Common myeloid progenitor, CD34-positive (primary cell): ENCODE results near the gene MRGPRD.

ENCODE experiments used
- CTCF ChIA-PET: fragments of 350-600 bp; sonication (Branson Sonifier 250); formaldehyde crosslinking; loops from one replicate; lab custom pipeline; 2021; ENCODE audit warnings: antibody characterized with exemption; lab: Charles Lee
- POLR2A ChIA-PET: fragments of 350-600 bp; sonication (Branson Sonifier 250); formaldehyde crosslinking; loops from one replicate; lab custom pipeline; 2021; ENCODE audit warnings: antibody characterized with exemption; lab: Charles Lee
- DNase-seq, 3 donors: peaks; one replicate each; pipeline versions ENCODE4 v3.0.0 to v3.0.0-alpha.2; 2013
- H3K27ac ChIP-seq, 2 experiments: 1 replicate in 1 of 2; 2 replicates in 1 of 2; pipeline ENCODE4 v1.7.0; 2013; ENCODE audit warnings: inconsistent platforms in 2 of 2, low read length in 2 of 2, mild to moderate bottlenecking in 2 of 2, low read depth in 1 of 2, moderate library complexity in 1 of 2; ENCODE audit not compliant: severe bottlenecking in 2 of 2, insufficient read depth in 1 of 2, poor library complexity in 1 of 2
- H3K27me3 ChIP-seq, 5 experiments: replicated peaks in 2 of 5; 1 replicate in 3 of 5; 2 replicates in 2 of 5; pipeline versions ENCODE4 v1.6.1 to v1.7.0; 2013; ENCODE audit warnings: low read length in 4 of 5, mild to moderate bottlenecking in 2 of 5, moderate library complexity in 2 of 5, inconsistent platforms in 1 of 5; ENCODE audit not compliant: insufficient read depth in 5 of 5, control insufficient read depth in 4 of 5
- H3K36me3 ChIP-seq, 4 experiments: 1 replicate in 2 of 4; 2 replicates in 2 of 4; pipeline versions ENCODE4 v1.6.1 to v1.7.0; 2013; ENCODE audit warnings: low read length in 3 of 4, control low read depth in 1 of 4, mild to moderate bottlenecking in 1 of 4; ENCODE audit not compliant: control insufficient read depth in 4 of 4, insufficient read depth in 4 of 4
- H3K4me1 ChIP-seq, 4 experiments: 1 replicate in 3 of 4; 2 replicates in 1 of 4; pipeline versions ENCODE4 v1.6.1 to v1.7.1; 2013; ENCODE audit warnings: low read length in 3 of 4, mild to moderate bottlenecking in 3 of 4, control low read depth in 1 of 4, inconsistent platforms in 1 of 4, moderate library complexity in 1 of 4; ENCODE audit not compliant: control insufficient read depth in 4 of 4, insufficient read depth in 4 of 4; ENCODE audit errors: control extremely low read depth in 1 of 4
- H3K4me3 ChIP-seq, 7 experiments: 1 replicate in 4 of 7; 2 replicates in 3 of 7; pipeline versions ENCODE4 v1.5.1 to v1.7.0; 2013; ENCODE audit warnings: mild to moderate bottlenecking in 7 of 7, low read length in 6 of 7, moderate library complexity in 6 of 7, inconsistent platforms in 2 of 7, low read depth in 2 of 7, control low read depth in 1 of 7; ENCODE audit not compliant: insufficient read depth in 4 of 7, control insufficient read depth in 1 of 7; ENCODE audit errors: extremely low read depth in 1 of 7
- H3K9me3 ChIP-seq, 5 experiments: 1 replicate in 4 of 5; 2 replicates in 1 of 5; pipeline versions ENCODE4 v1.6.1 to v1.7.1; 2013; ENCODE audit warnings: low read length in 4 of 5, mild to moderate bottlenecking in 2 of 5, inconsistent platforms in 1 of 5, low read depth in 1 of 5, moderate library complexity in 1 of 5; ENCODE audit not compliant: control insufficient read depth in 4 of 5, insufficient read depth in 2 of 5; ENCODE audit errors: control extremely low read depth in 1 of 5
- WGBS: methylation state at CpG from one replicate; pipeline ENCODE4 v1.1.5; 2013; ENCODE audit not compliant: insufficient coverage; 5-methylcytosine and 5-hydroxymethylcytosine counted together

MRGPRD gene

GRCh38 chr11:68998390-68998911 is 17.7 kb upstream of the MRGPRD start:
- no peaks in the 10 kb centered on the region for H3K4me1 ChIP-seq
- ChIA-PET CTCF (interaction anchor here (1.2 kb wide), 1 partner anchor 16 kb away, joined by 4 read pairs; no protein-coding TSS in a partner anchor), POLR2A (no interaction called here)
- no peaks in the 10 kb centered on the region for H3K36me3 ChIP-seq
- H3K27ac ChIP-seq = no peak overlapping the region
- WGBS = 49% methylated on average over 11 of the region's 13 CpGs
- peak in 2 of 3 donors; percentile 26 to 44 for DNase-seq
- no peak overlapping the region for H3K4me3 ChIP-seq
- H3K27me3 ChIP-seq = peaks cover 0 to 14% (median 4%) of the 10 kb centered on the region in 5 experiments
- no peaks in the 10 kb centered on the region for H3K9me3 ChIP-seq

GRCh38 chr11:68997995-68998348 is 17.2 kb upstream of the MRGPRD start:
- H3K36me3 ChIP-seq = no peaks in the 10 kb centered on the region
- H3K27ac ChIP-seq = no peak overlapping the region
- CTCF ChIA-PET = interaction anchor here (1.2 kb wide), 1 partner anchor 16 kb away, joined by 4 read pairs; no protein-coding TSS in a partner anchor

GRCh38 chr11:68997124-68997994 is 16.6 kb upstream of the MRGPRD start:
- WGBS = 91% methylated on average over 17 of the region's 19 CpGs
- POLR2A ChIA-PET = no interaction called here
- no peaks in the 10 kb centered on the region for H3K4me1 ChIP-seq
- CTCF ChIA-PET = interaction anchor here (1.2 kb wide), 1 partner anchor 17 kb away, joined by 4 read pairs; no protein-coding TSS in a partner anchor
- no peak overlapping the region for H3K4me3 ChIP-seq
- no peaks in the 10 kb centered on the region for H3K36me3 ChIP-seq
- no peak for DNase-seq
- no peaks in the 10 kb centered on the region for H3K9me3 ChIP-seq
- peaks cover 0 to 22% (median 2%) of the 10 kb centered on the region in 5 experiments for H3K27me3 ChIP-seq
- H3K27ac ChIP-seq = no peak overlapping the region

More at GRCh38 chr11:68997995-68998348, 17.2 kb upstream of the MRGPRD start:
- Histone ChIP-seq H3K9me3 (no peaks in the 10 kb centered on the region), H3K4me1 (no peaks in the 10 kb centered on the region), H3K27me3 (peaks cover 0 to 16% (median 4%) of the 10 kb centered on the region in 5 experiments), H3K4me3 (no peak overlapping the region)
- DNase-seq = no peak
- POLR2A ChIA-PET = no interaction called here

GRCh38 chr11:68996376-68997123 is 15.8 kb upstream of the MRGPRD start:
- Histone ChIP-seq H3K4me3 (no peak overlapping the region), H3K27ac (no peak overlapping the region), H3K36me3 (no peaks in the 10 kb centered on the region), H3K27me3 (peaks cover 0 to 27% (median 5%) of the 10 kb centered on the region in 5 experiments), H3K9me3 (no peaks in the 10 kb centered on the region), H3K4me1 (no peaks in the 10 kb centered on the region)
- ChIA-PET POLR2A (no interaction called here), CTCF (no interaction called here)
- 96% methylated on average over 20 of the region's 24 CpGs for WGBS
- DNase-seq = no peak

GRCh38 chr11:68994894-68995285 is 14.1 kb upstream of the MRGPRD start:
- no peak for DNase-seq
- Histone ChIP-seq H3K9me3 (no peaks in the 10 kb centered on the region), H3K36me3 (no peaks in the 10 kb centered on the region), H3K4me3 (no peak overlapping the region), H3K4me1 (no peaks in the 10 kb centered on the region), H3K27me3 (peaks cover 0 to 35% (median 5%) of the 10 kb centered on the region in 5 experiments), H3K27ac (no peak overlapping the region)
- CTCF ChIA-PET = no interaction called here
- WGBS = 85% methylated on average over 2 of the region's 6 CpGs
- POLR2A ChIA-PET = no interaction called here

- DNase-seq = no peak
- H3K4me1 ChIP-seq = no peaks in the 10 kb centered on the region
- peaks cover 0 to 39% (median 5%) of the 10 kb centered on the region in 5 experiments for H3K27me3 ChIP-seq
- ChIA-PET CTCF (no interaction called here), POLR2A (no interaction called here)
- no peaks in the 10 kb centered on the region for H3K9me3 ChIP-seq
- 91% methylated on average over 24 of the region's 28 CpGs for WGBS
- no peaks in the 10 kb centered on the region for H3K36me3 ChIP-seq
- H3K4me3 ChIP-seq = no peak overlapping the region
- H3K27ac ChIP-seq = no peak overlapping the region
These were observed 13.5 kb upstream of the MRGPRD start for GRCh38 chr11:68994161-68994893.
